Choroid plexus epithelial cell (primary cell): ENCODE results near the gene SSC4D.
A peak's percentile ranks its signal among the peaks of the same experiment; 100 is the strongest.
"Not testable (repeated sequence)": the region's sequence is repeated elsewhere in the genome, so short reads cannot be mapped to it uniquely, and the experiment has no call there.

Source experiments
- DNase-seq: peaks from one replicate; pipeline ENCODE4 v3.0.0-alpha.2; 2010; ENCODE audit warnings: low read depth
- H3K4me3 ChIP-seq: 2 replicates; pipeline ENCODE4 v1.5.1; 2011; ENCODE audit warnings: low read depth, mild to moderate bottlenecking, control low read depth, low read length, moderate library complexity
- TF ChIP-seq, protein P1 (sequence below): conservative IDR thresholded peaks from 2 replicates; pipeline ENCODE4 v1.5.1; 2011; ENCODE audit warnings: low read depth, mild to moderate bottlenecking, control low read depth, inconsistent platforms, low read length, moderate library complexity

Gene SSC4D

DNA sequence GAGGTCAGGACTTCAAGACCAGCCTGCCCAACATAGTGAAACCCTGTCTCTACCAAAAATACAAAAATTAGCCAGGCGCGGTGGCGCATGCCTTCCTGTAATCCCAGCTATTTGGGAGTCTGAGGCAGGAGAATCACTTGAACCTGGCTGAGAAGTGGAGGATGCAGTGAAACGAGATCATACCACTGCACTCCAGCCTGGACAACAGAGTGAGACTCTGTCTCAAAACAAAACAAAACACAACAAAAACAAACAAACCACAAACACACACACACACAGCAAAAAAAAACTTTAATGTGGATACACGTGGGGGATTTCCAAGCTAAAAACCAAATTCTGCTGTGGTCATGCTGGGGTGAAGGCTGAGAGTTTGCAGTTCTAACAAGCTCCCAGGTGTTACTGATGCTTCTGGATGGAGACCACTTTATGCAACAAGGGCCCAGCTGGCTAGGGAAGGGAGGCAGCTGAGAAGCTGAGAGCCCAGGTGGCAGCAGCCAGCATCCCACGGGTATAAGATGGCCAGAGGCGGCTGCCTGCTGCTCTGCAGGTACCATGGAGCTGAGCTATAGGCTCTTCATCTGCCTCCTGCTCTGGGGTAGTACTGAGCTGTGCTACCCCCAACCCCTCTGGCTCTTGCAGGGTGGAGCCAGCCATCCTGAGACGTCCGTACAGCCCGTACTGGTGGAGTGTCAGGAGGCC is 15.1 kb upstream of the SSC4D start, which contains the start of gene ZP3:
ZP3 (plus strand) TSS at position 538 of the 699 bp plus-strand sequence; CDS start at position 553, 15 bp downstream.
- DNase-seq: no peak
- no peak within 1 kb of the TSS for H3K4me3 ChIP-seq
- TF ChIP-seq, protein P1, sequence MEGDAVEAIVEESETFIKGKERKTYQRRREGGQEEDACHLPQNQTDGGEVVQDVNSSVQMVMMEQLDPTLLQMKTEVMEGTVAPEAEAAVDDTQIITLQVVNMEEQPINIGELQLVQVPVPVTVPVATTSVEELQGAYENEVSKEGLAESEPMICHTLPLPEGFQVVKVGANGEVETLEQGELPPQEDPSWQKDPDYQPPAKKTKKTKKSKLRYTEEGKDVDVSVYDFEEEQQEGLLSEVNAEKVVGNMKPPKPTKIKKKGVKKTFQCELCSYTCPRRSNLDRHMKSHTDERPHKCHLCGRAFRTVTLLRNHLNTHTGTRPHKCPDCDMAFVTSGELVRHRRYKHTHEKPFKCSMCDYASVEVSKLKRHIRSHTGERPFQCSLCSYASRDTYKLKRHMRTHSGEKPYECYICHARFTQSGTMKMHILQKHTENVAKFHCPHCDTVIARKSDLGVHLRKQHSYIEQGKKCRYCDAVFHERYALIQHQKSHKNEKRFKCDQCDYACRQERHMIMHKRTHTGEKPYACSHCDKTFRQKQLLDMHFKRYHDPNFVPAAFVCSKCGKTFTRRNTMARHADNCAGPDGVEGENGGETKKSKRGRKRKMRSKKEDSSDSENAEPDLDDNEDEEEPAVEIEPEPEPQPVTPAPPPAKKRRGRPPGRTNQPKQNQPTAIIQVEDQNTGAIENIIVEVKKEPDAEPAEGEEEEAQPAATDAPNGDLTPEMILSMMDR: no peak

DNA sequence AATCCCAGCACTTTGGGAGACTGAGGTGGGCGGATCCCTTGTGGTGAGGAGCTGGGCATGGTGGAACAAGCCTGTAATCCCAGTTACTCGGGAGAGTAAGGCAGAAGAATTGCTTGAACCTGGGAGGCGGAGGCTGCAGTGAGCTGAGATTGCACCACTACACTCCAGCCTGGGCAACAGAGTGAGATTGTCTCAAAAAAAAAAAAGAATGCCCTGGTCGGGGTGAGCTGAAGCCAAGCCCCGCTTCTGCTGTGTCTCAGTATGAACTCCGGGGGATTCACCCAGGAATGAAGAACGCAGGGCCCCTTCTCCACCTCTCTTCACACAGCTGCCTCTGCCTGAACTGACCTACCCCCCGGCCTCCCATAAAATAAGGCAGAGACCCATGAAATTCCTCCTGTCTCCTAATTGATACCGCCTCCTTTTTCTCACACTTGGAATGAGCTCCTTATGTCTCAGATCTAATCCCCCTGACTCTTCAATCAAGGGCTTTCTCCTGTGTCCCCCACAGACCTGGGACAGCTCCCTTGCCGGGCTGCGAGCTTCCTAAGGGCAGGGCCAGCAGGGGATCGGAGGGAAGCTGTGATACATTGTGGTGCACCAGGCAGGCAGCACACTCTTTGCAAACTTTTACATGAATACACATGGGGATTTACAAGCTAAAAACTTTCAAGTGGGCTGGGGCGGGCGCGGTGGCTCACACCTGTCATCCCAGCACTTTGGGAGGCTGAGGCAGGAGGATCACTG is 14.3 kb upstream of the SSC4D start:
- TF ChIP-seq, protein P1: no peak
- peak; percentile 21 for DNase-seq
- no peak overlapping the region for H3K4me3 ChIP-seq

DNA sequence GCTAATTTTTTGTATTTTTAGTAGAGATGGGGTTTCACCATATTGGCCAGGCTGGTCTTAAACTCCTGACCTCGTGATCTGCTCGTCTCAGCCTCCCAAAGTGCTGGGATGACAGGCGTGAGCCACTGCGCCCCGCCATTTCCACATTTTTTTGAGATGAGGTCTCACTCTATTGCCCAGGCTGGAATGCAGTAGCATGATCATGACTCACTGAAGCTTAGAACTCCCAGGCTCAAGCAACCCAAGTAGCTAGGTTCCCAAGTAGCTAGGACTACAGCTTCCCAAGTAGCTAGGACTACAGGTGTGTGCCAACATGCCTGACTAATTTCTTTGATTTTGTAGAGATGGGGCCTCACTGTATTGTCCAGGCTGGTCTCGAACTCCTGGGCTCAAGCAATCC is 11.6 kb upstream of the SSC4D start:
- not testable (repeated sequence) for H3K4me3 ChIP-seq
- DNase-seq: peak; percentile 97

DNA sequence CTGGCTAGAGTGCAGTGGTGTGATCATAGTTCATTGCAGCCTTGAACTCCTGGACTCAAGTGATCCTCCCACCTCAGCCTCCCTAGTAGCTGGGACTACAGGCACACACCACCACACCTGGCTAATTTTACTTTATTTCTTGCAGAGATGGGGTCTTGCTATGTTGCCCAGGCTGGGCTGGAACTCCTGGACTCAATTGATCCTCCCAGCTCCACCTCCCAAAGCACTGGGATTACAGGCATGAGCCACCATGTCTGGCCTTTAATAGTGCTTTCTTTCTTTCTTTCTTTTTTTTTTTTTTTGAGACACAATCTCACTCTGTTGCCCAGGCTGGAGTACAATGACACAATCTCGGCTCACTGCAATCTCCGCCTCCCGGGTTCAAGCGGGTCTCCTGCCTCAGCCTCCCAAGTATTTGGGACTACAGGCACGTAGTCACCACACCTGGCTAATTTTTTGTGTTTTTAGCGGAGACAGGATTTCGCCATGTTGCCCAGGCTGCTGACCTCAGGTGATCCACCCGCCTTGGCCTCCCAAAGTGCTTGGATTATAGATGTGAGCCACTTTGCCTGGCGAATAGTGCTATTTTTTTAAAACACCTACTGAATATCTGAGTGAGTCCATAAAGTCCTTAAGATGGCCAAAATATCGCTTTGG is 8.3 kb upstream of the SSC4D start:
- not testable (repeated sequence) for DNase-seq, H3K4me3 ChIP-seq

DNA sequence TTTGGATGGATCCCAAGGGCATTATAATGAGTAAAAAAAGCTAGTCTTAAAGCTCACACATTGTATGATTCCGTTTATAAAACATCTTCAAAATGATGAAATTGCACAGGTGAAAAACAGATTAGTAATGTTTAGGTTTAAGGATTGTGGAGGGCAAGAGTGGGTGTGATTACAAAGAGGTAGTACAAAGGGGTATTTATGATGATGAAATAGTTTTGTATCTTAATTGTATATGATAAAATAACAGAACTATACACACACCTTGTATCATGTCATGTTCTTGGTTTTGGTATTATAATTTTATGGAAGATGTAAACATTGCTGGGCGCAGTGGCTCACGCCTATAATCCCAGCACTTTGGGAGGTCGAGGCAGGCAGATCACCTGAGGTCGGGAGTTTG is 2.8 kb upstream of the SSC4D start:
- TF ChIP-seq, protein P1: no peak
- no peak for DNase-seq
- H3K4me3 ChIP-seq: no peak overlapping the region

DNA sequence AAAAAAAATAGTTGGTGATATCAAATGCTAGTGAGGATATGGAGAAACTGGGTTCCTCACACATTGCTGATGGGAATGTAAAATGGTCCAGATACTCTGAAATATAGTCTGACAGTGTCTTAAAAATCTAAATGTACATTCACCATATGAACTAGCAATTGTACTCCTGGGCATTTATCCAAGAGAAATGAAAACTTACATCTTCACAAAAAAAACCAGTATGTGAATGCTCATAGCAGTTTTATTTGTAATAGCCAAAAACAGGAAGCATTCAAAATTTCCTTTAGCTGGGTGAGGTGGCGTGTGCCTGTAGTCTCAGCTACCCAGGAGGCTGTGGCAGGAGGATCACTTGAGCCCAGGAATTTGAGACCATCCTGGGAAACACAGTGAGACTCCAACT is 2.1 kb upstream of the SSC4D start:
- TF ChIP-seq, protein P1: no peak
- no peak overlapping the region for H3K4me3 ChIP-seq
- DNase-seq: no peak

DNA sequence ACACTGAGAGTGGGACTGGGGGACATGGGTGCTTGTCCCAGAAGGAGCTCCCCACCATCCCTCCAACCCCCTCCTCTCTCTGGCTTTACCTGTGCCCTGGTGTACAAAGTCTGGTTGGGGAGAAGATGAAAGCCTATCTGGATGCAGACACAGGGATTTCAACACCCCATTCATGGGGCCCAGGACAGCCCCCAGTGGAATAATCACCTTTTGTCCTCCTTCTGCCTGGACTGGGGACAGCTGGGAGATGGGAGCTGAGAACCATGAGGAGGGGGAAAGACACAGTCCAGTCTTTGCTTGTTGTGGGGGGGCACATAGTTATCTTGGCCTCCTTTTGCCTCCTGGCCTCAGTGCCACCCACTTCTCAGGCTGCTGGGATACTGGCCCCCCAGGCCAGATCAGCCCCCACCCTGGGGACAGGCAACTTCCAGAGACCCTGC is 1.4 kb downstream of the SSC4D start:
- H3K4me3 ChIP-seq: no peak overlapping the region
- TF ChIP-seq, protein P1: no peak
- no peak for DNase-seq

DNA sequence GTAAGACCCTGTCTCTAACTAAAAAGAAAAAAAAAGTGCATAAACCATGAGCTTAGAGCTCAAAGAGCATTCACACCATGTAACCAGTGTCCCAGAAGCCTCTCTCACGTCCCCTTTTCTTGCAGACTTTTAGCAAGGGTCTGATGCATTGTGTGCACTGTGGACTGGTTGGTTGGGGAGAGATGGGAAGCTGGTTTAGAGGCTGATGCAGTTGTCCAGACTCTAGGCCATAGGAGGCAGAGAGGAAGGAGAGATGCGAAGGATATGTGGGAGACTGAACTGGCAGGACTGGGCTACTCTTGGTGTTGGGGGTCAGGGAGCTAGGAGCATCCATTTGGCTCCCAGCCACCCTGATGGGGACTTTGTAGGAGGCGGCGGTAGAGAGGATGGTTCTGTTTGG is 1.8 kb downstream of the SSC4D start:
- DNase-seq: no peak
- H3K4me3 ChIP-seq: no peak overlapping the region
- TF ChIP-seq, protein P1: no peak
